Activated CD4-positive, alpha-beta T cell treated with anti-CD3 and anti-CD28 coated beads for 1 hour (primary cell): ENCODE data around the gene THAP9.

Experiments
- DNase-seq: peaks from one replicate; pipeline ENCODE4 v3.0.0-alpha.2; 2020

Gene THAP9

GRCh38 chr4:82965763-82966162, 65.2 kb downstream of the THAP9 start:
- no peak for DNase-seq

GRCh38 chr4:82968972-82969371, 68.4 kb downstream of the THAP9 start:
- no peak for DNase-seq

- no peak for DNase-seq
Observed at GRCh38 chr4:82969414-82969813, 68.9 kb downstream of the THAP9 start.
